Midbrain (tissue), 1 donor: ENCODE data around the gene KIF26B.

ENCODE experiments used
- DNase-seq: peaks from one replicate; lab custom pipeline; 2025; lab: John Stamatoyannopoulos, UW

KIF26B gene

DNA sequence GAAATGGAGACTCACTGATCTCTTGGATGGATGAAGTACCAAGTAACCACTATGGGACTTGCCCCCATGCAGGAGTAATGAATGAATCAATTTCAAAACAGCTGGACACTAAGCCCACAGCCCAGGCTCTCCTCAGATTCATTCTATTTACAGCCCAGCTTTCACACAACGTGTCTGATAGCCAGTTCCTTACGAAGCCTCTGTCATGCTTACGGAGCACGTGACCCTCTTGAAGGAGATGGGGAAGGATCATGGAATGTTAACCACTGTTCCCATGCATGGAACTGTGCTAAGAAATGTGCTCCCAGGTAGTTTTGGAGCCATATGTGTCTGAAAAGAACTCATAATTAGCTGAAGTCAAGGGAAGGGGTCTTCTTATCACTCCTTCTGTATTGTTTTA, 124.1 kb downstream of the KIF26B start:
- DNase-seq: no peak

- DNase-seq: no peak
These were observed 124.6 kb downstream of the KIF26B start for GRCh38 chr1:245279346-245279745.

DNA sequence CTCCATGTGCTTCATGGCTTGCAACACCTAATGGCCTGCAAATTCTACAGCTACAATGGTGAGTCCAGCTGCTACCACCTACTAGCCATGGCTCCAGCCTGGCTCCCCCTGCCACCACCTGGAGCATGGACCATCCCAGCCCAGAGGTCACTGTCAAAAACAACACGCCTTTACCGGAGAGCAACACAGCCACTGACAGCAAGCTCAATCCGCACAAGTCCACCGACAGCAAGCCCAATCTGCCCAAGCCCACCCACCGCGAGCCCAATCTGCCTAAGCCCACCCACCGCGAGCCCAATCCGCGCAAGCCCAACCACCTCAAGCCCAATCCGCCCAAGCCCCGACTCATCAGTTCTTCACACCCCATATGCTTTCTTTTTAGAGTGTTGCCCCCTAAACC, 128.2 kb downstream of the KIF26B start:
- no peak for DNase-seq

GRCh38 chr1:245285168-245285567, 130.4 kb downstream of the KIF26B start:
- DNase-seq: no peak

DNA sequence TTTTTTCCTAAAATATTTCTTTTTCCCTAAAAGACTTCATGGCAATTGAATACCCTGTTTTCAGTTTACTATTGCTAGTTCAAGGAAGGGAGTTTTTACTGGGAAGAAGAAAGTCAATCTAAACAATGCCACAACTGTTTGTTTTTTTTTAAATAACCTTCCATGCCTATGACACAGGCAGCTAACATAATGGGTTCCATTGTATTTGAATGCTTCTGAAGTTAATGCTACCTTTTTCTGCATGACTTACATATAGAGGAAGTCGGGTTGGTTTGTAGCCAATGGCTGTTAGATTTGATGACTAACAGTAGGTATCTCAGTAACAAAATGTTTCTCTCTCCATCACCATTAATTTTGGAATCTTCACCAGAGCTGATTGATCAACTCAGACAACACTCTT, 134.0 kb downstream of the KIF26B start:
- DNase-seq: no peak

- DNase-seq: no peak
These were observed 136.1 kb downstream of the KIF26B start for GRCh38 chr1:245290836-245291235.

GRCh38 chr1:245291351-245291750, 136.6 kb downstream of the KIF26B start:
- DNase-seq: no peak

GRCh38 chr1:245292141-245292540, 137.4 kb downstream of the KIF26B start:
- no peak for DNase-seq

DNA sequence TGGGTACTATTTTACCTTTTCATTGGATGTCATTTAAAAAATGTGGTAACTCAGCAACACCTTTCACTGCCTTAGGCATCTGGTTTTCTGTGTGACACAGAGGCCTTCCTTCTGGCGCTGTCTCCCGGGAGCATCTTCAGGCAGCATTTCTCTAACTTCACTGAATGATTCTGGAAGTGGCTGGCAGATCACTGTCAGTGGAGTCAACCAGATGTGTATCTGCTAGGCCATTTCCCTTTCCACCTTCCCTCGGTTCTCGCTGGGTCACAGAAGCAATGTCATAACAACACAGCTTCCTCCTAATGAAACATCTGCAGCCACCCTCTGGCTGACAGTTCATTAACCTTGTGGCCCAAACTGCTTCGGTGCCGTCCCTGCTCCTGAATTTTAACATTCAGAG, 137.8 kb downstream of the KIF26B start:
- no peak for DNase-seq

- DNase-seq: no peak
These were observed 139.2 kb downstream of the KIF26B start for GRCh38 chr1:245294020-245294419.

DNA sequence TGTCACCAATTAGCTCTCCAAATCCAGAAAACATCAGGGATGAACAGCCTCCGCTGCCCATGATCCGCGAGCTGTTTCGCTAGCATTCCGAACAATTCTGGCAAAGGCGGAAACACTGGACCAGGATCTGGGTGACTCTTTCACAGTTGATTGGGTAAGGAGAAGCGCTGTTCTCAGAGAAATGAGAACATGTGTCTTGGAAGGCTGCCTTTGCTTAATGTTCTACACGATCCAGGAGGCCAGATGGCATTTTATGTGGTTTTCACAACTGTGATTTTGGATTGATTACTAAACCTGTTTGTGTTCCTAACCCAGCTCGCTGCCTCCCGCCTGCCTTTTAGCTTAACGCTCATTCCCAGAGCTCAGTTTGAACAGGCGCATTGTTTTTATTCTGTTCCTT, 144.0 kb downstream of the KIF26B start:
- peak; percentile 56 for DNase-seq

- DNase-seq: no peak
These were observed 146.4 kb downstream of the KIF26B start for GRCh38 chr1:245301162-245301580.

GRCh38 chr1:245301921-245302320, 147.1 kb downstream of the KIF26B start:
- DNase-seq: no peak

GRCh38 chr1:245304698-245305097, 149.9 kb downstream of the KIF26B start:
- no peak for DNase-seq

DNA sequence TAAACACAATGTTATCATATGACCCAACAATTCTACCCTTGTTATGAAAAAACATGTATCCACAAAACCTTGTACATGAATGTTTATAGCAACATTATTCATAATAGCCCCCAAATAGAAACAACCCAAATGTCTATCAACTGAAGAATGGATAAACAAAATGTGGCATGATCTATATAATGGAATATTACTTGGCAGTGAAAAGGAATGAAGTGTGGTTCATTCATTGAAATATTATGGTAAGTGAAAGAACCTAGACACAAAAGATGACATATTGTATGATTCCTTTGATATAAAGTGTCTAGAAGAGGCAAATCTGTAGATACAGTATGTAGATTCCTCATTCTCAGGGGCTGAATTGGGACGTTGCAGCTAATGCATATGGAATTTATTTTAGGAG, 151.2 kb downstream of the KIF26B start:
- no peak for DNase-seq

GRCh38 chr1:245306628-245307410, 152.0 kb downstream of the KIF26B start:
- DNase-seq: no peak

DNA sequence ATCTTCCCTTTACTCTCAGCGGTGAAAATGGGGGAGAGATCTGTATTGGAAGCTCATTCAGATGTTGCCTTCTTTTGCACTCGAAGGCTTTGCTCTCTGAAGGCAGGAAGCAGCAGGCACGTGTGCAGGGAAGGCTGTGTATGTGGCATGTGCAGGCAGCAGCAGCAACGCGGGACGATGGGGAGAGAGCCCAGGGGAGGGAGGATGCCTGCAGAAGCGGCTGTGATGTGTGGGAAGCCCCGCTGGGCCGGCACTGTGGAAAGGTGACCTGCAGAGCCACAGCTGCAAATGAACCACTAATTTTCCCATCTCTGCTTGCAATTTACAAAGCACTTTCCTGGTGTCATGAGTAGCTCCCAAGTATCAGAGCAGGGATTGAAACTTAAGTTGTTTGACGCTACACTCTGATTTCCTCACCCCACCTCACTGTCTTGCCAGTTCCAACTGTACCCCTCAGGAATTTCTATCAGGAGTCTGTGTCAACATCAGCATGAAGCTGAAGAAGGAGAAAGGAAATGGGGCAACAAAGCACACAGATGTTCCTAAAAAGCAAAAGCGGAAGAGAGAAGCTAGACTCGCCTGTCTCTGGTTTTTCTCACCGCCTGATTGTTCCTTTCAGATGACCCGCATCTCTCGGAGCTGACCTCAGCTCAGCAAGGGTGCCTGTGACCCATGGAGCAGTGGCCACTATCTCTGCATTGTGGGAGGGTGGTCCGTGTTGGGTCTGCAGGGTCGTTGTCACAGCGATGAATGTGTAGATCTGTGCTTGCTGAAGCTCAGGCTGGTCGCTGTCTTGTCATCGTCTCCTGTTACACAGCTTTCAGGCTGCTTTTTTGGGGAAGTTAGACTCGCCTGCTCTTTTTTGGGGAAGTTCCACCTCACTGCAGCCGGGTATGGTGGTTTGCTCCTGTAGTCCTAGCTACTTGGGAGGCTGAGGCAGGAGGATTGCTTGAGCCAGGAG, 156.1 kb downstream of the KIF26B start:
- DNase-seq: peak; percentile 5

GRCh38 chr1:245311887-245312536, 157.2 kb downstream of the KIF26B start:
- no peak for DNase-seq

- DNase-seq: no peak
These were observed 158.8 kb downstream of the KIF26B start for GRCh38 chr1:245313576-245313975.

GRCh38 chr1:245316784-245317183, 162.0 kb downstream of the KIF26B start:
- no peak for DNase-seq

GRCh38 chr1:245317217-245317616, 162.4 kb downstream of the KIF26B start:
- no peak for DNase-seq

- DNase-seq: no peak
These were observed 164.3 kb downstream of the KIF26B start for GRCh38 chr1:245319094-245319493.
